D721Med (cell line): ENCODE results near the gene GLIS1.

Experiments
- DNase-seq: peaks from one replicate; pipeline ENCODE4 v3.0.0; 2011; ENCODE audit warnings: low spot score; ENCODE audit not compliant: insufficient read length
- FAIRE-seq: peaks from 2 replicates; lab custom pipeline; 2011; peaks lifted over from hg19 to GRCh38; lab: Jason Lieb, UNC
- CTCF ChIP-seq: IDR thresholded peaks from 2 replicates; pipeline ENCODE4 v1.5.1; 2012; ENCODE audit warnings: mild to moderate bottlenecking, control low read depth; ENCODE audit not compliant: insufficient read depth; ENCODE audit errors: missing control alignments

GLIS1 gene

GRCh38 chr1:53578358-53578757 lies 160.6 kb downstream of the GLIS1 start:
- FAIRE-seq (no peak), DNase-seq (no peak)
- no peak for TF ChIP-seq CTCF

GRCh38 chr1:53577761-53578100 lies 161.2 kb downstream of the GLIS1 start:
- FAIRE-seq (no peak), DNase-seq (no peak)
- no peak for TF ChIP-seq CTCF

- FAIRE-seq (no peak), DNase-seq (no peak)
- TF ChIP-seq CTCF: no peak
These were observed 161.9 kb downstream of the GLIS1 start for GRCh38 chr1:53576866-53577760.

- DNase-seq: no peak
- no peak for FAIRE-seq
- TF ChIP-seq CTCF: no peak
These were observed 162.6 kb downstream of the GLIS1 start for GRCh38 chr1:53576381-53576801.

- FAIRE-seq (no peak), DNase-seq (no peak)
- no peak for TF ChIP-seq CTCF
These were observed 163.0 kb downstream of the GLIS1 start for GRCh38 chr1:53575955-53576320.

- TF ChIP-seq CTCF: no peak
- FAIRE-seq (no peak), DNase-seq (no peak)
These were observed 163.6 kb downstream of the GLIS1 start for GRCh38 chr1:53575141-53575954.
